K562 (cell line): ENCODE measurements around the gene MYL12A. TPM values are rescaled to one million over a fixed set of nuclear protein-coding genes. Genes with fewer than 3 reads are reported as not detected.

Experiments
- BRD4 ChIP-seq: fragments of 200-600 bp; sonication (generic); IDR thresholded peaks from 2 replicates; pipeline ENCODE4 v1.6.1; 2017; ENCODE audit warnings: inconsistent platforms
- CBX5 ChIP-seq: IDR thresholded peaks from 2 replicates; pipeline ENCODE4 v1.6.1; 2014; ENCODE audit warnings: low read depth, borderline replicate concordance
- DPF2 ChIP-seq: fragments of 450-650 bp; IDR thresholded peaks from 2 replicates; pipeline ENCODE4 v1.6.1; 2016
- E2F3 ChIP-seq: fragments of 250-450 bp; sonication (Bioruptor Pico); IDR thresholded peaks from 2 replicates; pipeline ENCODE4 v1.4.0; 2020; ENCODE audit warnings: mild to moderate bottlenecking
- HDAC6 ChIP-seq: IDR thresholded peaks from 2 replicates; pipeline ENCODE4 v1.6.1; 2012; ENCODE audit warnings: low read depth, mild to moderate bottlenecking, control low read depth, inconsistent platforms, low read length, moderate library complexity
- KAT8 ChIP-seq: fragments of 450-650 bp; IDR thresholded peaks from 2 replicates; pipeline ENCODE4 v1.6.1; 2016; ENCODE audit warnings: low read depth, mild to moderate bottlenecking
- MCM7 ChIP-seq, 2 experiments: fragments of 450-650 bp; IDR thresholded peaks; 2 replicates each; pipeline ENCODE4 v1.6.1; 2016 to 2018
- PBX2 ChIP-seq, 2 experiments: IDR thresholded peaks in 1 of 2; conservative IDR thresholded peaks in 1 of 2; 2 replicates each; pipeline ENCODE4 v1.6.1; 2016; ENCODE audit warnings: low read depth in 2 of 2, mild to moderate bottlenecking in 1 of 2, missing compliant biosample characterization in 1 of 2, missing genetic modification characterization in 1 of 2, moderate library complexity in 1 of 2
- PHF20 ChIP-seq: fragments of 450-650 bp; IDR thresholded peaks from 2 replicates; pipeline ENCODE4 v1.6.1; 2018; ENCODE audit not compliant: partially characterized antibody
- POLR2A ChIP-seq: fragments of 450-650 bp; conservative IDR thresholded peaks from 2 replicates; pipeline ENCODE4 v1.6.1; 2016
- PRPF4 ChIP-seq: fragments of 200-400 bp; formaldehyde crosslinking; IDR thresholded peaks from one replicate; pipeline ENCODE4 v1.6.1; 2017; ENCODE audit warnings: low read length, low read depth, mild to moderate bottlenecking; ENCODE audit not compliant: insufficient read depth, poor library complexity, severe bottlenecking
- SMC3 ChIP-seq: conservative IDR thresholded peaks from 2 replicates; pipeline ENCODE4 v1.6.1; 2011; ENCODE audit warnings: low read depth, low read length, improper control_type of control experiment; ENCODE audit not compliant: insufficient read depth
- SP2 ChIP-seq: IDR thresholded peaks from 2 replicates; pipeline ENCODE4 v1.6.1; 2011; ENCODE audit warnings: mild to moderate bottlenecking, low read depth, low read length, moderate library complexity; ENCODE audit not compliant: poor library complexity, severe bottlenecking; ENCODE audit errors: extremely low read depth
- STAT5A ChIP-seq: IDR thresholded peaks from 2 replicates; pipeline ENCODE4 v1.6.1; 2012; ENCODE audit warnings: low read length, inconsistent platforms, borderline replicate concordance
- TEAD4 ChIP-seq, 2 experiments: sonication (generic) in 1 of 2; formaldehyde crosslinking in 1 of 2; IDR thresholded peaks; 2 replicates each; pipeline versions ENCODE4 v1.6.1 to v1.8.0; 2012 to 2022; ENCODE audit warnings: borderline replicate concordance in 1 of 2, inconsistent platforms in 1 of 2, low read length in 1 of 2, mild to moderate bottlenecking in 1 of 2, missing genetic modification reagents in 1 of 2
- ZBTB7A ChIP-seq: IDR thresholded peaks from 2 replicates; pipeline ENCODE4 v1.6.1; 2011; ENCODE audit warnings: low read depth, mild to moderate bottlenecking, low read length, moderate library complexity, borderline replicate concordance; ENCODE audit not compliant: control insufficient read depth
- ZEB2 ChIP-seq: fragments of 450-650 bp; IDR thresholded peaks from 2 replicates; pipeline ENCODE4 v1.6.1; 2016
- ZFP1 ChIP-seq: fragments of 450-650 bp; formaldehyde crosslinking; IDR thresholded peaks from 2 replicates; pipeline ENCODE4 v1.4.0; 2020; ENCODE audit warnings: mild to moderate bottlenecking, mixed read lengths
- ZNF124 ChIP-seq: sonication (generic); formaldehyde crosslinking; IDR thresholded peaks from 2 replicates; pipeline ENCODE4 v1.8.1; 2022; ENCODE audit warnings: missing genetic modification reagents
- ZNF764 ChIP-seq: fragments of 250-450 bp; sonication (Bioruptor Pico); IDR thresholded peaks from 2 replicates; pipeline ENCODE4 v1.4.0; 2020; ENCODE audit warnings: low read depth, mild to moderate bottlenecking, moderate library complexity
- ZNF780A ChIP-seq: fragments of 250-450 bp; sonication (Bioruptor Pico); IDR thresholded peaks from 2 replicates; pipeline ENCODE4 v1.5.0; 2021; ENCODE audit warnings: mild to moderate bottlenecking
- polyA plus RNA-seq, 8 experiments: library from polyadenylated mRNA; depleted of rRNA in 4 of 8; stranded (reverse) in 5 of 8; unstranded in 3 of 8; fragments of >200 nt; fragmentation: Nextera tagmentation in 2 of 8; fragmentation: Illumina TruSeq in 1 of 8; extraction: Ambion mirVana in 2 of 8; extraction: Trizol in 1 of 8; gene quantifications; 2 replicates each; pipeline versions ENCODE4 v1.2.1 to v1.2.3, GENCODE V29; 2011 to 2014; ENCODE audit warnings: inconsistent platforms in 1 of 8, missing spikeins in 1 of 8
- total RNA-seq, 7 experiments: library from RNA; depleted of rRNA in 6 of 7; stranded (reverse); fragments of >200 nt in 6 of 7; fragmentation: Illumina TruSeq in 2 of 7; extraction: Trizol in 2 of 7; gene quantifications; 2 replicates each; pipeline versions ENCODE4 v1.2.1 to v1.2.3, GENCODE V29; 2011 to 2021; ENCODE audit warnings: low replicate concordance in 1 of 7
- TF ChIP-seq, protein P1 (sequence below): IDR thresholded peaks from 2 replicates; pipeline ENCODE4 v1.6.1; 2014; ENCODE audit warnings: antibody characterized with exemption
- TF ChIP-seq, protein P2 (sequence below), 2 experiments: IDR thresholded peaks; 2 replicates each; pipeline ENCODE4 v1.6.1; 2012; ENCODE audit warnings: improper control_type of control experiment in 2 of 2, low read depth in 2 of 2, low read length in 2 of 2, borderline replicate concordance in 1 of 2

MYL12A gene
- total and polyA plus RNA-seq, 9 of the 15 experiments (the other 6 are each of a cell fraction or from before 2014, with no cell fraction given), result 308 to 1,031 (median 559) TPM

DNA sequence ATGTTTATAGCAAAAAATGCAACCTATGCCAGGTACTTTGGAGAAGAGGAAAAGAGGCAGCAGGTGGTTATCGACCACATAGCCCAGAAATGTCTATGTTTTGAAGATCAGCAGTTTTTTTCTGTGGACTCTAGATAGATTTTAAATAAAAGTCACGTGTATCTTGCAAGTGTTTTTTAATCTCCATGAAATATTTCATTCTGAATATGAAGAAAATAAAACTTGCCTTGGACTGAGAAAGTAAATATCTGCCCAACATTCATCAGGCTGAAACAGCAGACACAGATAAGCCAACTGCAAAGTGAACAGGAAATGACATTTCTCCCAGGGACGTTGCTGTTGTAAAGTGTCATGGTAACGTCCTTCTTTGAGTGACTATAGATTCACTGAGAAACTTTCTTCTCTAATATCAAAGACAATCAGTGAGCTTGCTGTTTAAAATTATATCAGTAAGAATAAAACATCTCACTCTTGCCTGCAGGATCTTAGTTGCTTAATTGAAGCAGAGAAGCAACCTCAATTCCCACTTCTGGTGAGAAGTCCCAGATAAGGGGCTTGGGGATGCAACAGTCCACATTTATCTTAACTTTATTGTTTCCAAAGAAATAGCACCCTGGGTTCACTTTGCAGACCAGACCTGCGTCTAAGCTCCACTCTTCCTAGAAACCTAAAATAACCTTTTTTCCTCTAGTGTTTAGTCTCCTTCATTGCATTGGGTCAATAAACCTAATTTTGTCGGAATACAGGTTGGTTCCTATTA, 34.1 kb upstream of the MYL12A start (continued):
- TF ChIP-seq STAT5A (no peak), PHF20 (no peak), KAT8 (no peak), DPF2 (peak; percentile 48; the same call in 1 of the 2 replicates), ZEB2 (no peak), MCM7 (IDR thresholded peaks at IDR 0.05) (no peak), CBX5 (0 out of 2 replicates have a peak, but pooled peaks have one; percentile 25), ZNF764 (CRISPR knock-in tag) (no peak), SP2 (no peak), E2F3 (CRISPR knock-in tag) (no peak), PBX2 (CRISPR knock-in tag; IDR thresholded peaks at IDR 0.05; ENCODE audit: low read depth) (no peak), PBX2 (tag; conservative IDR thresholded peaks at IDR 0.05; ENCODE audit: low read depth) (0 out of 2 replicates have a peak, but pooled peaks have one; percentile 13), ZFP1 (no peak), SMC3 (no peak), PRPF4 (no peak), BRD4 (0 out of 2 replicates have a peak, but pooled peaks have one; percentile 36), HDAC6 (no peak), ZBTB7A (no peak), ZNF780A (CRISPR knock-in tag) (no peak), TEAD4 (IDR thresholded peaks at IDR 0.05; ENCODE audit: low read length) (peak; percentile 12; the same call in 1 of the 2 replicates), TEAD4 (CRISPR knock-in tag; IDR thresholded peaks at IDR 0.05; ENCODE audit: borderline replicate concordance) (no peak), POLR2A (no peak), ZNF124 (CRISPR knock-in tag) (no peak)
- TF ChIP-seq, protein P1, sequence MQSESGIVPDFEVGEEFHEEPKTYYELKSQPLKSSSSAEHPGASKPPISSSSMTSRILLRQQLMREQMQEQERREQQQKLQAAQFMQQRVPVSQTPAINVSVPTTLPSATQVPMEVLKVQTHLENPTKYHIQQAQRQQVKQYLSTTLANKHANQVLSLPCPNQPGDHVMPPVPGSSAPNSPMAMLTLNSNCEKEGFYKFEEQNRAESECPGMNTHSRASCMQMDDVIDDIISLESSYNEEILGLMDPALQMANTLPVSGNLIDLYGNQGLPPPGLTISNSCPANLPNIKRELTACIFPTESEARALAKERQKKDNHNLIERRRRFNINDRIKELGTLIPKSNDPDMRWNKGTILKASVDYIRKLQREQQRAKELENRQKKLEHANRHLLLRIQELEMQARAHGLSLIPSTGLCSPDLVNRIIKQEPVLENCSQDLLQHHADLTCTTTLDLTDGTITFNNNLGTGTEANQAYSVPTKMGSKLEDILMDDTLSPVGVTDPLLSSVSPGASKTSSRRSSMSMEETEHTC, result no peak
- TF ChIP-seq, protein P2, sequence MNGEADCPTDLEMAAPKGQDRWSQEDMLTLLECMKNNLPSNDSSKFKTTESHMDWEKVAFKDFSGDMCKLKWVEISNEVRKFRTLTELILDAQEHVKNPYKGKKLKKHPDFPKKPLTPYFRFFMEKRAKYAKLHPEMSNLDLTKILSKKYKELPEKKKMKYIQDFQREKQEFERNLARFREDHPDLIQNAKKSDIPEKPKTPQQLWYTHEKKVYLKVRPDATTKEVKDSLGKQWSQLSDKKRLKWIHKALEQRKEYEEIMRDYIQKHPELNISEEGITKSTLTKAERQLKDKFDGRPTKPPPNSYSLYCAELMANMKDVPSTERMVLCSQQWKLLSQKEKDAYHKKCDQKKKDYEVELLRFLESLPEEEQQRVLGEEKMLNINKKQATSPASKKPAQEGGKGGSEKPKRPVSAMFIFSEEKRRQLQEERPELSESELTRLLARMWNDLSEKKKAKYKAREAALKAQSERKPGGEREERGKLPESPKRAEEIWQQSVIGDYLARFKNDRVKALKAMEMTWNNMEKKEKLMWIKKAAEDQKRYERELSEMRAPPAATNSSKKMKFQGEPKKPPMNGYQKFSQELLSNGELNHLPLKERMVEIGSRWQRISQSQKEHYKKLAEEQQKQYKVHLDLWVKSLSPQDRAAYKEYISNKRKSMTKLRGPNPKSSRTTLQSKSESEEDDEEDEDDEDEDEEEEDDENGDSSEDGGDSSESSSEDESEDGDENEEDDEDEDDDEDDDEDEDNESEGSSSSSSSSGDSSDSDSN (IDR thresholded peaks at IDR 0.05; ENCODE audit: borderline replicate concordance in 1 of 2, low read depth in 2 of 2, low read length in 2 of 2), result no peak
